BLaER1 treated with 17β-estradiol and CSF1 and Interleukin-3, amounts not matched to agents 10 nM and 100 nM (cell line): ENCODE measurements around the gene ATP4A.
A peak's percentile ranks its signal among the peaks of the same experiment; 100 is the strongest.
"Not testable (repeated sequence)": the region's sequence is repeated elsewhere in the genome, so short reads cannot be mapped to it uniquely, and the experiment has no call there.

Experiments
- H3K27ac ChIP-seq, 11 experiments: shearing (Covaris generic); formaldehyde crosslinking; 2 replicates each; pipeline ENCODE4 v1.8.1; 2022
- H3K27me3 ChIP-seq, 11 experiments: shearing (Covaris generic); formaldehyde crosslinking; 2 replicates each; pipeline ENCODE4 v1.8.1; 2022
- H3K36me3 ChIP-seq, 11 experiments: shearing (Covaris generic); formaldehyde crosslinking; 2 replicates each; pipeline ENCODE4 v1.8.1; 2022
- H3K4me1 ChIP-seq, 10 experiments: shearing (Covaris generic); formaldehyde crosslinking; 2 replicates each; pipeline ENCODE4 v1.8.1; 2022
- H3K4me2 ChIP-seq, 11 experiments: shearing (Covaris generic); formaldehyde crosslinking; 2 replicates each; pipeline ENCODE4 v1.8.1; 2022
- H3K4me3 ChIP-seq, 10 experiments: shearing (Covaris generic); formaldehyde crosslinking; 2 replicates each; pipeline ENCODE4 v1.8.1; 2022
- H3K9ac ChIP-seq, 11 experiments: shearing (Covaris generic); formaldehyde crosslinking; 2 replicates each; pipeline ENCODE4 v1.8.1; 2022
- H3K9me3 ChIP-seq, 11 experiments: shearing (Covaris generic); formaldehyde crosslinking; replicated peaks in 1 of 11; 2 replicates each; pipeline ENCODE4 v1.8.1; 2022
- H4K20me1 ChIP-seq, 11 experiments: shearing (Covaris generic); formaldehyde crosslinking; 2 replicates each; pipeline ENCODE4 v1.8.1; 2022
- Cebpa-rat ChIP-seq, 11 experiments: shearing (Covaris generic); IDR thresholded peaks; 2 replicates each; pipeline ENCODE4 v1.8.1; 2022

The ATP4A gene

GRCh38 chr19:35596366-35596999 lies 33.0 kb upstream of the ATP4A start:
- no peak for TF ChIP-seq Cebpa-rat (IDR thresholded peaks at IDR 0.05)
- Histone ChIP-seq H3K36me3 (no peaks in the 10 kb centered on the region), H3K27me3 (no peaks in the 10 kb centered on the region), H3K4me3 (no peak overlapping the region), H3K4me2 (peak overlapping the region in 4 of 11 experiments; percentile 4 to 37 (median 20); a peak in 3 of 22 replicates), H3K27ac (no peak overlapping the region), H4K20me1 (no peaks in the 10 kb centered on the region), H3K9ac (no peak overlapping the region), H3K9me3 (no peaks in the 10 kb centered on the region), H3K4me1 (peaks cover 0 to 6% (median 0%) of the 10 kb centered on the region in 10 experiments; a peak in 2 of 20 replicates)

GRCh38 chr19:35595928-35596327 lies 32.5 kb upstream of the ATP4A start:
- H3K4me2 ChIP-seq, result no peak overlapping the region
- H3K9ac ChIP-seq, result no peak overlapping the region
- H3K9me3 ChIP-seq, result no peaks in the 10 kb centered on the region
- no peaks in the 10 kb centered on the region for H3K27me3 ChIP-seq
- no peak overlapping the region for H3K4me3 ChIP-seq
- H4K20me1 ChIP-seq, result no peaks in the 10 kb centered on the region
- H3K27ac ChIP-seq, result no peak overlapping the region
- H3K36me3 ChIP-seq, result no peaks in the 10 kb centered on the region
- no peak for TF ChIP-seq Cebpa-rat (IDR thresholded peaks at IDR 0.05)
- H3K4me1 ChIP-seq, result peaks cover 0 to 6% (median 0%) of the 10 kb centered on the region in 10 experiments; a peak in 2 of 20 replicates

GRCh38 chr19:35595026-35595425 lies 31.6 kb upstream of the ATP4A start:
- H3K4me2 ChIP-seq, H3K27me3 ChIP-seq, H4K20me1 ChIP-seq, H3K36me3 ChIP-seq, H3K4me3 ChIP-seq, H3K9ac ChIP-seq, H3K9me3 ChIP-seq, H3K27ac ChIP-seq, H3K4me1 ChIP-seq: not testable (repeated sequence)

GRCh38 chr19:35592226-35592625 lies 28.8 kb upstream of the ATP4A start:
- no peaks in the 10 kb centered on the region for H3K27me3 ChIP-seq
- no peak overlapping the region for H3K4me2 ChIP-seq
- no peaks in the 10 kb centered on the region for H3K36me3 ChIP-seq
- no peak overlapping the region for H3K9ac ChIP-seq
- H3K4me3 ChIP-seq, result no peak overlapping the region
- peaks cover 0 to 29% (median 14%) of the 10 kb centered on the region in 10 experiments; a peak in 14 of 20 replicates for H3K4me1 ChIP-seq
- H4K20me1 ChIP-seq, result no peaks in the 10 kb centered on the region
- H3K27ac ChIP-seq, result no peak overlapping the region
- H3K9me3 ChIP-seq, result no peaks in the 10 kb centered on the region
- TF ChIP-seq Cebpa-rat (IDR thresholded peaks at IDR 0.05), result no peak

GRCh38 chr19:35590875-35591274 lies 27.4 kb upstream of the ATP4A start:
- no peaks in the 10 kb centered on the region for H3K27me3 ChIP-seq
- peaks cover 0 to 9% (median 4%) of the 10 kb centered on the region in 11 experiments; a peak in 15 of 22 replicates for H3K9me3 ChIP-seq
- peaks cover 0 to 25% (median 14%) of the 10 kb centered on the region in 10 experiments; a peak in 14 of 20 replicates for H3K4me1 ChIP-seq
- no peak overlapping the region for H3K9ac ChIP-seq
- no peaks in the 10 kb centered on the region for H3K36me3 ChIP-seq
- H3K4me3 ChIP-seq, result no peak overlapping the region
- H4K20me1 ChIP-seq, result no peaks in the 10 kb centered on the region
- H3K27ac ChIP-seq, result no peak overlapping the region
- H3K4me2 ChIP-seq, result no peak overlapping the region
- TF ChIP-seq Cebpa-rat (IDR thresholded peaks at IDR 0.05), result no peak

- Histone ChIP-seq H3K4me2 (peak overlapping the region in 2 of 11 experiments; percentile 43 to 71; a peak in 2 of 22 replicates), H3K4me1 (peaks cover 0 to 25% (median 14%) of the 10 kb centered on the region in 10 experiments; a peak in 14 of 20 replicates), H3K27me3 (no peaks in the 10 kb centered on the region), H3K4me3 (no peak overlapping the region), H3K9ac (no peak overlapping the region), H3K27ac (no peak overlapping the region), H4K20me1 (no peaks in the 10 kb centered on the region), H3K36me3 (no peaks in the 10 kb centered on the region), H3K9me3 (peaks cover 0 to 14% (median 8%) of the 10 kb centered on the region in 11 experiments; a peak in 15 of 22 replicates)
- no peak for TF ChIP-seq Cebpa-rat (IDR thresholded peaks at IDR 0.05)
Measured at GRCh38 chr19:35587321-35587720, 23.9 kb upstream of the ATP4A start.

- Histone ChIP-seq H3K4me2 (no peak within 1 kb of the TSS), H4K20me1 (no peaks in the 10 kb centered on the region), H3K4me3 (no peak within 1 kb of the TSS), H3K36me3 (no peaks in the 10 kb centered on the region), H3K9me3 (peaks cover 0 to 14% (median 8%) of the 10 kb centered on the region in 11 experiments; a peak in 15 of 22 replicates), H3K9ac (no peak within 1 kb of the TSS), H3K27me3 (no peaks in the 10 kb centered on the region), H3K27ac (no peak within 1 kb of the TSS), H3K4me1 (peaks cover 0 to 25% (median 14%) of the 10 kb centered on the region in 10 experiments; a peak in 14 of 20 replicates)
- no peak for TF ChIP-seq Cebpa-rat (IDR thresholded peaks at IDR 0.05)
Measured at GRCh38 chr19:35585848-35586247, 22.4 kb upstream of the ATP4A start, which contains the start of gene PMIS2. Gene PMIS2, plus strand, starts transcription at chr19:35586173. Its CDS starts 87 bp downstream, at chr19:35586260.

- H3K9me3 ChIP-seq, result peaks cover 3 to 22% (median 12%) of the 10 kb centered on the region in 11 experiments; a peak in 21 of 22 replicates
- H4K20me1 ChIP-seq, result no peaks in the 10 kb centered on the region
- H3K4me1 ChIP-seq, result peaks cover 0 to 7% (median under 1%) of the 10 kb centered on the region in 10 experiments; a peak in 5 of 20 replicates
- no peak overlapping the region for H3K9ac ChIP-seq
- no peaks in the 10 kb centered on the region for H3K36me3 ChIP-seq
- H3K4me2 ChIP-seq, result no peak overlapping the region
- no peak overlapping the region for H3K4me3 ChIP-seq
- no peaks in the 10 kb centered on the region for H3K27me3 ChIP-seq
- H3K27ac ChIP-seq, result no peak overlapping the region
- no peak for TF ChIP-seq Cebpa-rat (IDR thresholded peaks at IDR 0.05)
Measured at GRCh38 chr19:35582760-35583159, 19.3 kb upstream of the ATP4A start.

- H3K27ac ChIP-seq, result no peak overlapping the region
- H3K4me1 ChIP-seq, result no peaks in the 10 kb centered on the region
- TF ChIP-seq Cebpa-rat (IDR thresholded peaks at IDR 0.05), result no peak
- no peaks in the 10 kb centered on the region for H3K36me3 ChIP-seq
- H3K9ac ChIP-seq, result no peak overlapping the region
- H3K27me3 ChIP-seq, result no peaks in the 10 kb centered on the region
- no peak overlapping the region for H3K4me3 ChIP-seq
- no peaks in the 10 kb centered on the region for H4K20me1 ChIP-seq
- H3K9me3 ChIP-seq, result peaks cover 32 to 45% (median 34%) of the 10 kb centered on the region in 11 experiments
- H3K4me2 ChIP-seq, result no peak overlapping the region
Measured at GRCh38 chr19:35578707-35579106, 15.2 kb upstream of the ATP4A start.

GRCh38 chr19:35577918-35578317 lies 14.5 kb upstream of the ATP4A start:
- Histone ChIP-seq H3K27me3 (no peaks in the 10 kb centered on the region), H3K4me2 (no peak overlapping the region), H3K27ac (no peak overlapping the region), H3K9ac (no peak overlapping the region), H3K4me3 (no peak overlapping the region), H4K20me1 (no peaks in the 10 kb centered on the region), H3K9me3 (peaks cover 32 to 45% (median 34%) of the 10 kb centered on the region in 11 experiments), H3K36me3 (no peaks in the 10 kb centered on the region), H3K4me1 (no peaks in the 10 kb centered on the region)
- TF ChIP-seq Cebpa-rat (IDR thresholded peaks at IDR 0.05), result no peak
